ENCODE data around the gene PSPN. TPM values are rescaled to one million over a fixed set of nuclear protein-coding genes. Genes with fewer than 3 reads are reported as not detected.
"Not testable (repeated sequence)": the region's sequence is repeated elsewhere in the genome, so short reads cannot be mapped to it uniquely, and the experiment has no call there.

The PSPN gene
- total RNA-seq, 1 donor from 2014 or later, result 4.6 TPM

GRCh38 chr19:6402058-6402457 lies 26.3 kb upstream of the PSPN start:
- Mint-ChIP-seq H3K4me1 (ENCODE audit: unreplicated experiment) (no peaks in the 10 kb centered on the region), H3K4me3 (ENCODE audit: unreplicated experiment) (no peak overlapping the region)

GRCh38 chr19:6400062-6400944 lies 24.6 kb upstream of the PSPN start:
- H3K4me1 Mint-ChIP-seq (ENCODE audit: unreplicated experiment); H3K9me3 Mint-ChIP-seq (ENCODE audit: unreplicated experiment); H3K27ac Mint-ChIP-seq (ENCODE audit: unreplicated experiment); H3K36me3 Mint-ChIP-seq (ENCODE audit: low read depth, unreplicated experiment); H3K4me3 Mint-ChIP-seq (ENCODE audit: unreplicated experiment); H3K27me3 Mint-ChIP-seq (ENCODE audit: unreplicated experiment); DNase-seq (ENCODE audit: low spot score): not testable (repeated sequence)

More at GRCh38 chr19:6402058-6402457, 26.3 kb upstream of the PSPN start:
- no peak overlapping the region for H3K27ac Mint-ChIP-seq (ENCODE audit: unreplicated experiment)
- peaks cover 4% of the 10 kb centered on the region for H3K27me3 Mint-ChIP-seq (ENCODE audit: unreplicated experiment)
- TF ChIP-seq CTCF (IDR thresholded peaks at IDR 0.05; ENCODE audit: unreplicated experiment), result no peak
- DNase-seq (ENCODE audit: low spot score), result no peak
- H3K9me3 Mint-ChIP-seq (ENCODE audit: unreplicated experiment), result no peaks in the 10 kb centered on the region
- H3K36me3 Mint-ChIP-seq (ENCODE audit: low read depth, unreplicated experiment), result no peaks in the 10 kb centered on the region

- no peak overlapping the region for H3K27ac Mint-ChIP-seq (ENCODE audit: unreplicated experiment)
- TF ChIP-seq CTCF (IDR thresholded peaks at IDR 0.05; ENCODE audit: unreplicated experiment), result no peak
These were observed 20.6 kb upstream of the PSPN start for GRCh38 chr19:6396305-6396704.

GRCh38 chr19:6394831-6395230 lies 19.1 kb upstream of the PSPN start:
- peaks cover 17% of the 10 kb centered on the region for H3K36me3 Mint-ChIP-seq (ENCODE audit: low read depth, unreplicated experiment)

More at GRCh38 chr19:6396305-6396704, 20.6 kb upstream of the PSPN start:
- peaks cover 19% of the 10 kb centered on the region for H3K27me3 Mint-ChIP-seq (ENCODE audit: unreplicated experiment)
- H3K4me1 Mint-ChIP-seq (ENCODE audit: unreplicated experiment), result peaks cover 23% of the 10 kb centered on the region
- DNase-seq (ENCODE audit: low spot score), result no peak
- peaks cover 12% of the 10 kb centered on the region for H3K36me3 Mint-ChIP-seq (ENCODE audit: low read depth, unreplicated experiment)
- no peaks in the 10 kb centered on the region for H3K9me3 Mint-ChIP-seq (ENCODE audit: unreplicated experiment)
- H3K4me3 Mint-ChIP-seq (ENCODE audit: unreplicated experiment), result no peak overlapping the region

GRCh38 chr19:6393983-6394412 lies 18.3 kb upstream of the PSPN start:
- peak overlapping the region; percentile 94 for H3K4me3 Mint-ChIP-seq (ENCODE audit: unreplicated experiment)

More at GRCh38 chr19:6394831-6395230, 19.1 kb upstream of the PSPN start:
- TF ChIP-seq CTCF (IDR thresholded peaks at IDR 0.05; ENCODE audit: unreplicated experiment), result no peak
- Mint-ChIP-seq H3K27ac (ENCODE audit: unreplicated experiment) (peak overlapping the region; percentile 74), H3K9me3 (ENCODE audit: unreplicated experiment) (no peaks in the 10 kb centered on the region), H3K4me1 (ENCODE audit: unreplicated experiment) (peaks cover 26% of the 10 kb centered on the region), H3K4me3 (ENCODE audit: unreplicated experiment) (peak overlapping the region; percentile 81), H3K27me3 (ENCODE audit: unreplicated experiment) (peaks cover 19% of the 10 kb centered on the region)
- no peak for DNase-seq (ENCODE audit: low spot score)

More at GRCh38 chr19:6393983-6394412, 18.3 kb upstream of the PSPN start:
- Mint-ChIP-seq H3K27ac (ENCODE audit: unreplicated experiment) (peak overlapping the region; percentile 98), H3K9me3 (ENCODE audit: unreplicated experiment) (no peaks in the 10 kb centered on the region), H3K27me3 (ENCODE audit: unreplicated experiment) (peaks cover 19% of the 10 kb centered on the region), H3K36me3 (ENCODE audit: low read depth, unreplicated experiment) (peaks cover 21% of the 10 kb centered on the region), H3K4me1 (ENCODE audit: unreplicated experiment) (peaks cover 26% of the 10 kb centered on the region)
- TF ChIP-seq CTCF (IDR thresholded peaks at IDR 0.05; ENCODE audit: unreplicated experiment), result no peak
- no peak for DNase-seq (ENCODE audit: low spot score)
